ENCODE results near the gene GCH1.

DNA sequence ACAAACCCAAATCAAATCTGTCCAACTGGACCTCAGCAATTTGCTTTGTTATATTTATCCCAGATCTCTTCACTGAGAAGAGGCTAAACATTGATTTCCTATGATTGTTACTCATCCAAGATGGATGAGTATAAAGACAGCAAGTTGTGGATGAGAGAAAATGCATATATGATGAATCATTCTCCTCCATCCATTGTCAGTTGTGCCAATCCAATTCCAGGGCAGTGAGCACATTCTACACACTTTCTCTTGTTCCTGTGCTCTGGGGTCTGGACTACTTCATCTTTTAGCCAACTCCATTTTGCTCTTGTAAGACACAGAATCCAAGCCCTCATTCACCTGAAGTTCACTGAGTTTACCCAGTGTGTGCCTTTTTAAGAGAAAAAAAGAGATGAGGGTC is 105.7 kb downstream of the GCH1 start:
- TF ChIP-seq CTCF (IDR thresholded peaks at IDR 0.05) (no peak), POLR2A (IDR thresholded peaks at IDR 0.05) (no peak)

Data from tibial nerve (tissue), 3 donors.